Gastroesophageal sphincter (tissue), 4 donors: Measurements from ENCODE around the gene SPATA9. TPM values are rescaled to one million over a fixed set of nuclear protein-coding genes. Genes with fewer than 3 reads are reported as not detected.

Experiments used
- ATAC-seq: fragments of 150-250 bp; one replicate; pipeline ENCODE4 v1.9.1; 2016; ENCODE audit warnings: mild to moderate bottlenecking, moderate library complexity
- H3K27ac ChIP-seq, 4 donors: fragments of 200-600 bp; sonication (generic) in 3 of 4; 1 replicate in 3 of 4; 2 replicates in 1 of 4; pipeline ENCODE4 v1.5.1; 2016 to 2019
- H3K27me3 ChIP-seq: fragments of 200-600 bp; sonication (generic); one replicate; pipeline ENCODE4 v1.5.1; 2019
- H3K36me3 ChIP-seq, 2 donors: fragments of 200-600 bp; sonication (generic); one replicate each; pipeline ENCODE4 v1.5.1; 2019; ENCODE audit warnings: control low read depth in 1 of 2
- H3K4me1 ChIP-seq, 3 donors: fragments of 200-600 bp; sonication (generic); 1 replicate in 2 of 3; 2 replicates in 1 of 3; pipeline ENCODE4 v1.5.1; 2016 to 2019; ENCODE audit warnings: control low read depth in 2 of 3
- H3K4me3 ChIP-seq, 2 donors: fragments of 200-600 bp; sonication (generic); one replicate each; pipeline ENCODE4 v1.5.1; 2019; ENCODE audit warnings: mild to moderate bottlenecking in 1 of 2, moderate library complexity in 1 of 2
- H3K9me3 ChIP-seq, 3 donors: fragments of 200-600 bp; sonication (generic); one replicate each; pipeline ENCODE4 v1.5.1; 2017 to 2019; ENCODE audit warnings: control low read depth in 2 of 3
- CTCF ChIP-seq, 4 experiments: fragments of 200-600 bp in 2 of 4; fragments of 450-650 bp in 2 of 4; sonication (generic) in 1 of 4; IDR thresholded peaks; one replicate each; pipeline ENCODE4 v1.5.1; 2017 to 2019; ENCODE audit warnings: antibody characterized with exemption in 4 of 4, mild to moderate bottlenecking in 2 of 4, moderate library complexity in 2 of 4
- EP300 ChIP-seq: sonication (generic); formaldehyde crosslinking; IDR thresholded peaks from one replicate; pipeline ENCODE4 v1.6.1; 2017; ENCODE audit warnings: antibody characterized with exemption, mild to moderate bottlenecking
- POLR2A ChIP-seq, 2 donors: fragments of 450-650 bp; IDR thresholded peaks; one replicate each; pipeline ENCODE4 v1.6.1; 2017; ENCODE audit warnings: antibody characterized with exemption in 2 of 2, mild to moderate bottlenecking in 2 of 2, moderate library complexity in 1 of 2
- POLR2AphosphoS5 ChIP-seq: sonication (generic); formaldehyde crosslinking; IDR thresholded peaks from one replicate; pipeline ENCODE4 v1.6.1; 2017; ENCODE audit warnings: antibody characterized with exemption
- WGBS, 2 donors: methylation state at CpG; one replicate each; pipeline ENCODE4 v1.1.5; 2018; ENCODE audit warnings: low coverage in 1 of 2; 5-methylcytosine and 5-hydroxymethylcytosine counted together
- total RNA-seq, 4 donors: library from RNA; depleted of rRNA; stranded (reverse); fragments of >200 nt; gene quantifications; one replicate each; pipeline ENCODE4 v1.1.0, GENCODE V29; 2016

The SPATA9 gene
- total RNA-seq, 4 donors from 2014 or later = 0.27 TPM; not detected in 3

GRCh38 chr5:95609711-95610110 lies 73.1 kb downstream of the SPATA9 start:
- no peak for TF ChIP-seq CTCF (IDR thresholded peaks at IDR 0.05)
- TF ChIP-seq EP300 = no peak
- TF ChIP-seq POLR2A (IDR thresholded peaks at IDR 0.05) = no peak
- no peak for TF ChIP-seq POLR2AphosphoS5
- Histone ChIP-seq H3K27ac (no peak overlapping the region), H3K4me1 (no peaks in the 10 kb centered on the region), H3K36me3 (no peaks in the 10 kb centered on the region), H3K4me3 (no peak overlapping the region), H3K27me3 (no peaks in the 10 kb centered on the region), H3K9me3 (peaks cover 0 to 15% (median 0%) of the 10 kb centered on the region in 3 donors)
- ATAC-seq = no peak
- WGBS, 2 donors = 21 to 24% methylated on average over 2 to 3 of the region's 3 CpGs

Other genes with a start within 250 kb of the SPATA9 start
- 100 to 1,000 TPM in 1 of 4 donors, 10 to 100 TPM in 3; 59.6 to 110 (median 72.2) TPM for gene SKIC3, start 128.0 kb downstream of the SPATA9 start, total RNA-seq
- gene ARSK, start 127.9 kb downstream of the SPATA9 start, total RNA-seq = 10 to 100 TPM in 1 of 4 donors, 1 to 10 TPM in 3; 7.8 to 10.9 (median 8.6) TPM
- gene GPR150, start 62.9 kb downstream of the SPATA9 start, total RNA-seq = under 1 TPM in 2 of 4 donors, not detected in 2; 0.31 to 0.39 TPM
- 1 to 10 TPM in 3 of 4 donors, under 1 TPM in 1; 0.89 to 2.6 (median 1.8) TPM for gene RFESD, start 36.2 kb downstream of the SPATA9 start, total RNA-seq
- gene RHOBTB3, start 48.3 kb upstream of the SPATA9 start, total RNA-seq = 100 to 1,000 TPM in 2 of 4 donors, 10 to 100 TPM in 2; 55.6 to 216 (median 135) TPM
- gene GLRX, start 139.7 kb upstream of the SPATA9 start, total RNA-seq = 10 to 100 TPM; 20.2 to 65.3 (median 41.3) TPM